HG02938 (cell line): Measurements from ENCODE around the gene STPG1.

ENCODE experiments used
- ATAC-seq: cut with Tn5 transposase; IDR thresholded peaks from one replicate; pipeline ENCODE4 v1.9.1; 2021; ENCODE audit warnings: mild to moderate bottlenecking, moderate library complexity; ENCODE audit not compliant: unreplicated experiment

STPG1 gene

DNA sequence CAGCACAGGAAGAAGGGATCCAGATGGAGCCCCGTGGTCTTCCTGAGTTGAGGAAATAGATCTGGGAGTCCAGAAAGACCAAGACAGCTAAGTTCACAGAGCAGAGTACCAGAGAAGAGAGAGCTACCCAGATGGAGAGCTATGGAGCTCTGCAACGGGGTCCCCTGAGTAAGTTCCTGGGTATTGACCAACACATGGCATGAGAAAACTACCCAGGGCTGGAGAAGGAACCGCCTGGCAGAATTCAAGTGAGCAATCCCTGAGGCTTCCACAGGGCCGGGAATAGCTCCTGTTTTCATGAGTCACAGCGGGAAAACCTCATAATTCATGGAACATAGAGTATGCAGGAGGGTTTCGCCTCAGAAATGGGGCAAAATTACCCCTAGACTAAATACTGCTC lies 19.7 kb downstream of the STPG1 start:
- no peak for ATAC-seq

DNA sequence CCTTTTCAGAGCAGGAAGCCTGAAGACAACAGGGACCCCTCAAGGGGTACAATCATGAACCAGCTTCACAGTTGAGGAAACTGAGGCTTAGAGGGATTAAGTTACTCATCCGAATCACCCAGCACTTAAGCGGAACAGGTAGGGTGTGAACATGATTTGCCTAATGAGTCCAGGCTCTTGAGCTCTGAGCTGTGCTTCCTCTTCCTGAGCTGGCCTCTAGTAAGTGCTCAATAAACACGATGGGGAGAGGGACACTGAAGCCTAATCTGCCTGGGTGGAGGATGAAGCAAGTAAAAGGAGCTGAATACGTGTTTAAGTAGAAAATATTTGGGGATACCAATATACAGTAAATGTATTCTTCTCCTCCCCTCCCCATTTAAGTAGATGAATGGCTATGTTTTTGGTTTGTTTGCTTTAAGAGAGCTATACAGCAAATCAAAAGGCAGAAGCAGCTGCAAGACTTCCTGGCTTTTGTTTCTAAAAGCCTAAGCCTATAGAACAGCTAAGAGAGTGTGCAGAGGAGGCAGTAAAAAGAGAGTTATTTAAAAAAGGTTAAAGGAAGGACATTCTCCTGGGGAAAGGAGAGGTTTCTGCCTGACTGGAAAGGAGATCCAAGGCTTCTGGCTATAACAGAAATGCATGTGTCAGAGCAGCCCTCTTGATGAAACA lies 20.5 kb downstream of the STPG1 start:
- no peak for ATAC-seq

DNA sequence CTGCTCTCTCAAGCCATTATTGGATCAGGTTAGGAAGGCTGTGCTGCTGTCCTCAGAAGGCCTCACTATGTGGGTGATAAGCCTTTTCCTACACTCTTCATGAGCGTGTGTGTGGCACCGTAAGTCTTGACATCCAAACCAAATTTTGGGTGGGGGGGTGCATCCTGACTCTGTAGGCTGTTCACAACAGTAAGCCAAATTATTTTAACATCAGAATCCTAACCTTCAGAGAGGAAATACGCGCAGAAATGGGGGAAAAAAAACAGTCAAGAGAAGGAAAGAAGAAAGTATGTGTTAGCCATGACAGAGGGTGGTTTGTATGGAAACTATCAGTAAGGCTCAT lies 21.0 kb downstream of the STPG1 start:
- no peak for ATAC-seq

DNA sequence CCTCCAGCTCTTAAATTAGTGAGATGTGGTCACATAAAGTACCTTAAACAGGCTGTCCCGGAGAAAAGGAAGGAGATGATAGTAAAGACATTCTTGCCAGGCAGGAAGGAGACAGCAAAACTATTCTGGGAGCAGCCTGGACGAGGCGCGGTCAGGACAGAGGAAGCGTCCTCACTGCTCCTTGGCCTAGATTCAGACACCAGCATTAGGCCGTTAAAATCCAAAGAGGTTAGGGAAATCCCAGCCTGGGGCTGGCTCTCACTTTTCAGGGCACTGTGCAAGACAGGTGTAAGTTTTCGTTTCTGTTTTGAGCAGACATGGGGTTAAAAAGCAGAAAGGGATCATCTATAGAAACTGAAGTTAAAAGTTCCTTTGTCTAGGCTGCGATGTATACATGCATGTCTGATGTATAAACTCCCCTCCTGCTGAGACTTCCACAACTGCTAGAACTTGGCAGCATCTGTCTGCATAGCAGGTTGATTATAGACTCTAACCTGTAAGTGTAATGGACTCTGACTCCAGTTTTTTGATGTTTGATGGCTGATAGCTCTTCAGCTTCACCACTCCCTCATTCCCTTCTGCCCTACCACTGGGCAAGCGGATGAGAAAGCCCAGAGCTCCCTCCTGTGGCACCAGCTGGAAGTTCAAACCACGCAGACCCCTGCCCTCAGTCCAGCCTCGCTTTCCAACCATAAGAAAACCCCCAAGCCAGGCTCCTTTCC lies 21.5 kb downstream of the STPG1 start:
- peak; percentile 77 for ATAC-seq

DNA sequence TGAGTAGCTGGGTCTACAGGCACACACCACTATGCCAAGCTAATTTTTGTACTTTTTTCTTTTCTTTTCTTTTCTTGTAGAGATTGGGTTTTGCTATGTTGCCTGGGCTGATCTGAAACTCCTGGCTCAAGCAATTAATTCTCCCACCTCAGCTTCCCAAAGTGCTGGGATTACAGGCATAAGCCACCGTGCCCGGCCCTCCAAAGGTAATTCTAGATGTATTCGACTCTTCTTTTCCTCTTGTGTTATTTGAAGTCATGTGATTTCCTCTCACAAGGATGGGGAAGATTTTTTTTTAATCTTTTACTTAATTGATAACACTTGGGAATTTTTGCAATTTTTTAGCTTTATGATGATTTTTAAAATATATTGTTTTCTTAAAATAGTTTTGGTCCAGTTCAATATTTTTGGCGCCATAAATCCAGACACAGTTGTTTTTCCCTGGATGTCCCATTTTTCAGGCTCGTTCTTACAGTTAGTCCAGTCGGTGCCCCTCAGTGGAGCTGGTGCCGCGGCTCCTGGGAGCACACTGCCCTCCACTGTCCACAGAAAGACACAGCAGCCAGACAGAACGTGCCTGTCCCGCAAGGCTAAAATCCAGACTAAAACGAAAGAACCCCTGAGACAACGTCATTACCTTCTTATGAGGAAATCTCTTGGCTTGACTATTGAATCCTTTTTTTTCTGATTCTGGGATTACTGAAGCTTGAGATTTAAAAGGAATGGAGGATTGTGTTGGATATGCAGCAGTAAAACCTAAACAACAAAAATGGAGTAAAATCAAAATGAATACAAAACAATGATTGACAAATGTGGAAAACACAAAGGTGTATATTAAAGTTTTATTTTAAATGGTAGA lies 22.4 kb downstream of the STPG1 start:
- ATAC-seq: no peak

DNA sequence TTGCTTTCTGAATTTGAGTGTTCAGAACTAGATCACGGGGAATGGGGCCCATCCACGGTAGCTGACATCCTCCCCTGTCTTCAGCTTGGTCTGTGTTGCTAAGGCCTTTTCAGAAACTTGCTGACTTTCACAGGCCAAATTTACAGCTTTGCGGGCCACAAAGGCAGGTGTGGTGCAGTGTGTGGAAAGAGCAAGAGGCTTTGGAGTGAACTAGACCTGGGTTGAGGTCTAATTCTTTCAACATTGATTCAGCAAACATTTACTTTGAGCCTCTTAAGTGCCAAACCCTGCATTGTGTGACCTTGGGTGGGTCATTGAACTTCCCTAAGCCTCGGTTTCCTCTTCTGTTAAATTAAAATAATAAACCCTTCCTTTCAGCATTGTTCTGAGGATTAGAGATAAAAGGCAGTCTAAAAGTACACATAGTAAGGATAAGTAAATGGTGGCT lies 24.3 kb downstream of the STPG1 start:
- no peak for ATAC-seq

- no peak for ATAC-seq
Observed at GRCh38 chr1:24388331-24388885, 25.2 kb downstream of the STPG1 start.

- no peak for ATAC-seq
Observed at GRCh38 chr1:24387636-24388175, 25.9 kb downstream of the STPG1 start.

GRCh38 chr1:24386931-24387330 lies 26.7 kb downstream of the STPG1 start:
- no peak for ATAC-seq

GRCh38 chr1:24386241-24386640 lies 27.3 kb downstream of the STPG1 start:
- ATAC-seq: no peak

GRCh38 chr1:24385160-24385940 lies 28.2 kb downstream of the STPG1 start:
- no peak for ATAC-seq

GRCh38 chr1:24384251-24385090 lies 29.1 kb downstream of the STPG1 start:
- no peak for ATAC-seq

DNA sequence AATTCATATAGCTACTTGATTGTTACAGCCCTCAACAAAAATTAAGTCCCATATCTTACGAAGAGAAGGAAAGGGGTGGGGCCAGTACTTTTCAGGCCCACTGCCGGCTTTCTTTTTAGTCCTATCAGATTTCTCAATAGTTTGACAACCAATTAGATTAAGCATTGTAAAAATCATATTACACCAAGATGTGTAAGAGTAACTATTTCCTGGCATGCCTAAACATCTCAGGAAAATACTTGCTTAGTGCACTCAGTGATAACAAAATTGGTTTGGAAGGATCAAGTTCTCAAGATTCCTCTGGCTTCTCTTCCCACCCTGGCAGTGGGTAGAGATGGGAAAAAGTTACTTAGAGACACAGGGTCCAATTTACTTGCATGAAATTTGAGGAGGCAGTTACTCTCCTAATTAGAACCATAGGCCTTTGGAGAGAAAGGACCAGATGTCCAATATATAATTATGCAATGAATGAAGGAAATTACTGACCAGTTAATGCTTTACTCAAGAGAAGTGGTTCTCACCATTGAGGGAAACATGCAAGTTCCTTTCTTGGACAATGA lies 30.1 kb downstream of the STPG1 start:
- ATAC-seq: no peak

- ATAC-seq: no peak
Observed at GRCh38 chr1:24382165-24382577, 31.4 kb downstream of the STPG1 start.

DNA sequence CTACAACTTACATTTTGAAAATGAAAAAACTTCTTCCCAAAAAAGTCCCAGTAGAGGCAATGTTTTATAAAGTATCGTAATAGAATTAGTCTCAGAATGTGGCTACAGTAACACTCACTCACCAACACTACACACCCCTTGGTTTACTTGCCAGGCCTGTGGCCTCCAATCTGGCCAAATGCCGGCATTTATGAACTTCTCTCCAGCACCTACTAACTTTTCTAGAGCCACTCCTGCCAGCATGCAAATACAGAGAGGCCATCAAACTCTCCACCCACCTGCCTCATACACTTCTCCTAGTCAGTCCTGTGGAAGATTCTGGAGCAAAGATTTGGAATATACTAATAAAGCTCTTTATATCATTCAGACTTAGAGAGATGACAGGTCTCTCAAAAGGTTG lies 32.3 kb downstream of the STPG1 start:
- no peak for ATAC-seq

DNA sequence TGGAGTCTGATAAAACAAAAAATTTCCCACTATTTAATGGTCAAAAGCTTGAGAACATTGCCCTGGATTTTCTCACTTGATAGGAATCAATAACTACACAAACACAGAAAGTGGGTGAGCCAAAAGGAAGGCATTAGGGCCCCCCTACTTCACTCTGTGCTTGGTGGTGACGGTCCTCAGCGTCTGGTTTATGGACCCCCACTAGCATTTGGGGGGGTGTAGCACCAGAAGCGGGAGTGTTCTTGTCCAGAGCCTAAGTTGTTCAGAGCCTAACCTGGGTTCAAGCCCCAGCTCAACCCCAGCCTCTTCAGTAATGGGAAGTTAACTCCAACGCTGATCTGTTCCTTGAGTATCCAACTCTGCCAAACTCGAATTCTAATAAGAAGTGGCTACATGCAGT lies 33.1 kb downstream of the STPG1 start:
- ATAC-seq: no peak

DNA sequence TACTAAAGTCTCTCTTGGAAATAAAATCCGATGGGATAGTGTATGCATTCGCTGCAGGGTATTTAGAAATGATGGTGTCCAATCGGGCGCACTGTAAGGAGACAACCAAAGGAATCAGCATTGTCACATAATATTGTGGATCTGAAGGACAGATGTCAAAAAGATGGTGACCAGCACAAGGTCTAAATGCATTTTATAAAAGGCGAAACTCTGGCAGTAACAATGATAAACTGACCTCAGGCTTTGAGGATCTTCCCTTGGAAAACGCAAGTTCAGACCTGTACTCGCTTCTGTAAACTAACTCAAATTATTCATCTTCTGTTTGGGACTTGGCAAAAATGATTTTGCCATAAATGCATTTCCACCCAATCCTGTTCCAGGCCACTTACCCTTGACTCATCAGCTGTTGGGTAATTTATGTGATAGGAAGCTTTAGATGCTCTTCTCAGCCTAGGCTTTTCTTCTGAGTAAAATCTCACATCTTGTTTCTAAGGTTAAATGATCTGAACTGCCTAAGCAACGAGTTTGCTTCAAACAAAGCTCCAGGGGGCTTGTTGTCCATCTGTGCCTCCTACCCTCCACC lies 33.8 kb downstream of the STPG1 start:
- ATAC-seq: no peak

DNA sequence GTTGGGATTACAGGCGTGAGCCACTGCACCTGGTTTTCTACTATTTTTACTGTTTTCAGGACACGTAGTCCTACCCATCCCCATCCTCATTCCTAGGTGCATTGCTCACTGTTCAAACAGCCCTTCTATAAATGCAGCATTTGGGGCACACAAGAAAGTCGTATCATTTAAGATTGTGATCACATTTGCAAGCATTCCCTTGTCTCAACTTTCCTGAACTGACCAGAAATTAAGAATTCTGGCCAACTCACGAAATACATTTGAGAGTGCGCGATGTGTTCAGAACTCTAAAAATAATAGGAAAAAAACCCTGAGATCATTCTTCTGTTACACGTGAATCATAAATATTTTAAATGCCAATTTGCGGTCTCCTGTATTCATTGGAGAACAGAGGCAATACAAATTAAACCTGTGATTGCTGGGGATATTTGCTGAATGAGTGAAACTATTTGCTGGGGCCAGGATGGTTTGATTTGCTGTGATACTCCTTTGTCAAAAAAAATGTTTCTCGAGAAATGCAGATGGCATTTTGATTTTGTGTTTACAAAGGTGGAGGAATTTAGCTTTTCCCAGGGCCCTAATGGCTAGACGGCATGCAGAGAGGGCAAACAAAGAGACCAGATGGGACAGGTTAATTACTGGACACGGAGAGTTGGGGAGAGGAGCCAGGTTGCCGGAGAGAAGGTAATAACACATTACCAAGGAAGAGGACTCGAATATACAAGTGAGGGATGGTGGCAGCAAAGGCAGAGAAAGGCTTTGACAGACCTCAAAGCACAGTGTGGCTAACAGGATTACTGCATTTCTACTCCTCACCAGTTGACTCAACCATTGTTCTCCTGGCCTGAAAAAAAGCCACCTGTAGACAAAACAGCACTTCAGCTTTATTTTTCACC lies 38.4 kb downstream of the STPG1 start:
- no peak for ATAC-seq
